HepG2 (cell line): ENCODE measurements around the gene RMI1. TPM values are rescaled to one million over a fixed set of nuclear protein-coding genes. Genes with fewer than 3 reads are reported as not detected.

Experiments used
- BCLAF1 ChIP-seq: fragments of 450-650 bp; IDR thresholded peaks from 2 replicates; pipeline ENCODE4 v1.6.1; 2017; ENCODE audit warnings: mild to moderate bottlenecking
- EEA1 ChIP-seq: sonication (generic); formaldehyde crosslinking; IDR thresholded peaks from 2 replicates; pipeline ENCODE4 v1.5.1; 2020; ENCODE audit warnings: mild to moderate bottlenecking, missing genetic modification reagents, borderline replicate concordance
- HOXA3 ChIP-seq: sonication (generic); formaldehyde crosslinking; IDR thresholded peaks from 2 replicates; pipeline ENCODE4 v1.5.0; 2020; ENCODE audit warnings: missing genetic modification reagents
- KAT8 ChIP-seq: IDR thresholded peaks from 2 replicates; pipeline ENCODE4 v1.6.1; 2016; ENCODE audit warnings: missing genetic modification reagents, missing compliant biosample characterization
- KLF15 ChIP-seq: sonication (generic); formaldehyde crosslinking; IDR thresholded peaks from 2 replicates; pipeline ENCODE4 v1.8.1; 2023; ENCODE audit warnings: borderline replicate concordance, mild to moderate bottlenecking, inconsistent platforms, missing genetic modification reagents, mixed read lengths
- NFATC3 ChIP-seq: sonication (generic); formaldehyde crosslinking; IDR thresholded peaks from 2 replicates; pipeline ENCODE4 v1.5.1; 2020; ENCODE audit warnings: mild to moderate bottlenecking, missing genetic modification reagents
- NFRKB ChIP-seq: fragments of 450-650 bp; IDR thresholded peaks from 2 replicates; pipeline ENCODE4 v1.6.1; 2017
- NKX3-1 ChIP-seq: sonication (generic); formaldehyde crosslinking; IDR thresholded peaks from 2 replicates; pipeline ENCODE4 v1.5.0; 2020; ENCODE audit warnings: missing genetic modification reagents
- PHB2 ChIP-seq: fragments of 450-650 bp; IDR thresholded peaks from 2 replicates; pipeline ENCODE4 v1.6.1; 2018; ENCODE audit not compliant: partially characterized antibody
- REXO4 ChIP-seq: sonication (generic); formaldehyde crosslinking; IDR thresholded peaks from 2 replicates; pipeline ENCODE4 v1.8.0; 2022; ENCODE audit warnings: missing genetic modification reagents, mild to moderate bottlenecking, borderline replicate concordance
- SNAPC4 ChIP-seq: sonication (generic); formaldehyde crosslinking; IDR thresholded peaks from 2 replicates; pipeline ENCODE4 v1.4.0; 2020; ENCODE audit warnings: mild to moderate bottlenecking, missing genetic modification reagents
- SNAPC5 ChIP-seq: sonication (generic); formaldehyde crosslinking; IDR thresholded peaks from 2 replicates; pipeline ENCODE4 v1.8.1; 2023; ENCODE audit warnings: mild to moderate bottlenecking, missing genetic modification reagents, borderline replicate concordance
- ZBTB37 ChIP-seq: sonication (generic); formaldehyde crosslinking; IDR thresholded peaks from 2 replicates; pipeline ENCODE4 v1.4.0; 2020; ENCODE audit warnings: mild to moderate bottlenecking, missing genetic modification reagents
- ZFP36L1 ChIP-seq: sonication (generic); formaldehyde crosslinking; IDR thresholded peaks from 2 replicates; pipeline ENCODE4 v1.8.0; 2022; ENCODE audit warnings: mild to moderate bottlenecking, missing genetic modification reagents, moderate library complexity
- ZFP90 ChIP-seq: sonication (generic); formaldehyde crosslinking; IDR thresholded peaks from 2 replicates; pipeline ENCODE4 v1.8.0; 2022; ENCODE audit warnings: missing genetic modification reagents, mild to moderate bottlenecking, inconsistent platforms, borderline replicate concordance
- ZFX ChIP-seq: sonication (generic); formaldehyde crosslinking; IDR thresholded peaks from 2 replicates; pipeline ENCODE4 v1.4.0; 2020; ENCODE audit warnings: mild to moderate bottlenecking, low read depth, missing genetic modification reagents, moderate library complexity
- ZNF207 ChIP-seq: fragments of 450-650 bp; IDR thresholded peaks from 2 replicates; pipeline ENCODE4 v1.6.1; 2016; ENCODE audit warnings: antibody characterized with exemption, borderline replicate concordance
- ZNF335 ChIP-seq: sonication (generic); formaldehyde crosslinking; IDR thresholded peaks from 2 replicates; pipeline ENCODE4 v1.4.0; 2020; ENCODE audit warnings: missing genetic modification reagents
- ZNF580 ChIP-seq: IDR thresholded peaks from 2 replicates; pipeline ENCODE4 v1.6.1; 2016; ENCODE audit warnings: low read depth, borderline replicate concordance
- ZNF709 ChIP-seq: sonication (generic); formaldehyde crosslinking; IDR thresholded peaks from 2 replicates; pipeline ENCODE4 v1.5.0; 2020; ENCODE audit warnings: mild to moderate bottlenecking, missing genetic modification reagents
- polyA plus RNA-seq, 8 experiments: library from polyadenylated mRNA; depleted of rRNA in 3 of 8; stranded (reverse) in 7 of 8; unstranded in 1 of 8; fragments of >200 nt; fragmentation: Illumina TruSeq in 4 of 8; extraction: Trizol in 4 of 8; gene quantifications; 2 replicates each; pipeline versions ENCODE4 v1.2.1 to v1.2.3, GENCODE V29; 2011 to 2016; ENCODE audit warnings: low read depth in 4 of 8, missing spikeins in 1 of 8, mixed read lengths in 1 of 8; ENCODE audit not compliant: insufficient read depth in 1 of 8
- total RNA-seq, 5 experiments: library from RNA; depleted of rRNA; stranded (reverse); fragments of >200 nt; fragmentation: Illumina TruSeq; extraction: Trizol; gene quantifications; 2 replicates each; pipeline ENCODE4 v1.2.3, GENCODE V29; 2016; ENCODE audit warnings: low read depth in 1 of 5

RMI1 gene
- total and polyA plus RNA-seq, 2 of the 13 experiments (the other 11 are each of a cell fraction or from before 2014, with no cell fraction given): 0.54 to 3.7 TPM

- TF ChIP-seq NKX3-1 (CRISPR knock-in tag): no peak; the same call in 1 of the 2 replicates
- TF ChIP-seq SNAPC4 (CRISPR knock-in tag): no peak
- 0 out of 2 replicates have a peak, but pooled peaks have one; percentile 10 for TF ChIP-seq KAT8 (CRISPR knock-in tag)
- TF ChIP-seq ZNF207: no peak
- no peak for TF ChIP-seq ZNF709 (CRISPR knock-in tag)
- TF ChIP-seq REXO4: no peak
- no peak for TF ChIP-seq ZFP90 (CRISPR knock-in tag)
- TF ChIP-seq HOXA3: peak; percentile 87
- no peak for TF ChIP-seq ZFP36L1 (CRISPR knock-in tag)
- no peak for TF ChIP-seq BCLAF1
- no peak; the same call in 1 of the 2 replicates for TF ChIP-seq ZNF335 (CRISPR knock-in tag)
- TF ChIP-seq NFRKB: no peak
- no peak for TF ChIP-seq NFATC3 (CRISPR knock-in tag)
- TF ChIP-seq EEA1 (CRISPR knock-in tag): no peak
- no peak for TF ChIP-seq ZNF580
- TF ChIP-seq SNAPC5 (CRISPR knock-in tag): no peak
- TF ChIP-seq PHB2: no peak
- no peak for TF ChIP-seq KLF15 (CRISPR knock-in tag)
- TF ChIP-seq ZFX (CRISPR knock-in tag): no peak
- TF ChIP-seq ZBTB37: no peak
These were observed 1.4 kb upstream of the RMI1 start (continued) for GRCh38 chr9:83978992-83979811.
